Measurements from ENCODE around the gene HIGD2A. TPM values are rescaled to one million over a fixed set of nuclear protein-coding genes. Genes with fewer than 3 reads are reported as not detected.

The HIGD2A gene
- total and polyA plus RNA-seq, 9 of the 15 experiments (the other 6 are each of a cell fraction or from before 2014, with no cell fraction given): 94.7 to 264 (median 163) TPM

DNA sequence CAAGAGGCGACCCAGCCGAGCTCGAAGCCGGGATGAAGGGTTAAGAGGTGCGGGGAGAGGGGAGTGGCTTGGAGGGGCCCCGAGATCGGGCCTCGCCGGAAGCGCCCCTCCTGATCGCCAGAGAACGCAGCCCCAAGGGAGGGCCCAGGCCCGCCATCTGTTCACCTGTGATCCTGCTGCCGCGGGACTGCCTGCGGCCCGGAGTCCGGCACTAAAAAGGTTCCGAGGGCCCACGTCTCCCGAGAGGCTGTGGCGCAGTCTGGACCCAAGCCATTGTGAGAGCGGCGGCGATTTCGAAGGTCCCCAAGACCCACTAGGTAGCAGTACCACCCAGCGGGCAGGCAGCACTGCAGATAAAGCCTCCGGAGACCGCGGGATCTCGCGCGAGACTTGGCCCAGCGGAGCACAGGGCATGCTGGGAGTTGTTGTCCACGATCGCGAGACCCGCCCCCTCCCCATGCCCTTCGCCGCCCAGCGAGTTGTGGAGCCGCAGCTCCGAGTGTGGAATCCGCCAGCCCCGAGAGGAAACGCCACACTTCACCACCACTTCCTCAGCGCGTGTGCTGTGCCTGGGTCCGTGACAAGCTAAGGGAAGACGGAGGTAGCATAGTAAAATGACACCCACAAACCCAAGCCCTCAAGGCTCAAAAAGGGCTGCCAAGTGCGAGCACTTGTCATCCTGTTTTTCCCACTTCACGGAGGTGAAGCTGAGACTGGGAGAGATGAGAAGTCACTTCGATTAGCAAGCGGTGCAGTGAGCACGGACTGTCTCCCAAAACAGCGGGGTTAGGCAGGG is 26.9 kb upstream of the HIGD2A start, which contains the start of gene KIAA1191 (continued):
- TF ChIP-seq KLF6 (CRISPR knock-in tag; IDR thresholded peaks at IDR 0.05; ENCODE audit: borderline replicate concordance): peak; percentile 46; the same call in 1 of the 2 replicates
- TF ChIP-seq ARNT (IDR thresholded peaks at IDR 0.05): no peak; a peak in 1 of 4 replicates
- TF ChIP-seq FOXA3 (CRISPR knock-in tag; conservative IDR thresholded peaks at IDR 0.05 in 1 of 2, IDR thresholded peaks at IDR 0.05 in 1 of 2): 0 out of 4 replicates have a peak, but pooled peaks of 1 of the 2 experiments have one; percentile 62
- TF ChIP-seq KLF1 (tag; IDR thresholded peaks at IDR 0.05): peak; percentile 47; the same call in 1 of the 2 replicates
- TF ChIP-seq NFIC (IDR thresholded peaks at IDR 0.05): peak; percentile 73
- no peak for TF ChIP-seq GMEB1 (CRISPR knock-in tag; IDR thresholded peaks at IDR 0.05)
- 0 out of 2 replicates have a peak, but pooled peaks have one; percentile 23 for TF ChIP-seq TARDBP (IDR thresholded peaks at IDR 0.05)
- TF ChIP-seq, protein P1, sequence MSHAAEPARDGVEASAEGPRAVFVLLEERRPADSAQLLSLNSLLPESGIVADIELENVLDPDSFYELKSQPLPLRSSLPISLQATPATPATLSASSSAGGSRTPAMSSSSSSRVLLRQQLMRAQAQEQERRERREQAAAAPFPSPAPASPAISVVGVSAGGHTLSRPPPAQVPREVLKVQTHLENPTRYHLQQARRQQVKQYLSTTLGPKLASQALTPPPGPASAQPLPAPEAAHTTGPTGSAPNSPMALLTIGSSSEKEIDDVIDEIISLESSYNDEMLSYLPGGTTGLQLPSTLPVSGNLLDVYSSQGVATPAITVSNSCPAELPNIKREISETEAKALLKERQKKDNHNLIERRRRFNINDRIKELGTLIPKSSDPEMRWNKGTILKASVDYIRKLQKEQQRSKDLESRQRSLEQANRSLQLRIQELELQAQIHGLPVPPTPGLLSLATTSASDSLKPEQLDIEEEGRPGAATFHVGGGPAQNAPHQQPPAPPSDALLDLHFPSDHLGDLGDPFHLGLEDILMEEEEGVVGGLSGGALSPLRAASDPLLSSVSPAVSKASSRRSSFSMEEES (CRISPR knock-in tag; IDR thresholded peaks at IDR 0.05): no peak
- TF ChIP-seq STAT5B (CRISPR knock-in tag; IDR thresholded peaks at IDR 0.05): no peak
- no peak for TF ChIP-seq FOXA1 (IDR thresholded peaks at IDR 0.05; ENCODE audit: borderline replicate concordance)
- TF ChIP-seq CHD7 (IDR thresholded peaks at IDR 0.05; ENCODE audit: low read depth, low read length): no peak
